HG03139 (cell line): ENCODE data around the gene SERINC3.
"Not testable (repeated sequence)": the region's sequence is repeated elsewhere in the genome, so short reads cannot be mapped to it uniquely, and the experiment has no call there.

Source experiments
- ATAC-seq: cut with Tn5 transposase; IDR thresholded peaks from one replicate; pipeline ENCODE4 v1.9.1; 2021; ENCODE audit not compliant: unreplicated experiment

SERINC3 gene

DNA sequence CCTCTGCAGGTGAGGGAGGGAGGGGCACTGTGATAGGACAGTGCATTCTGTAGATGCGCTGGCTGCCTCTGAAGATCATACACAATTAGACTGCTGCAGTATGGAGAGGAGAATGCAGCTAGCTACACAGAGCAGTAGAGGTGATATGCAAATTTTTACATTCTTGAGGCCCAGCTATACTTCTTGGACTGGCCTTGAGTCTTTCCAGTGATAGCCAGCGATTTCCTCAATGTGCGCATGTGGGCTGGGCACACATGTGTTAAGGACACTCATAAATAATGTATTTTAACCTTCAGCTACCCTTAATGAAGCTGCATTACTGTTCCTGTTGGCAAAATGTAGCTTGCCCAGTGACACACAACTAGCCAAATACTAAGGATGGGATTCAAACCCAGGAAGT, 27.2 kb downstream of the SERINC3 start:
- ATAC-seq: no peak

DNA sequence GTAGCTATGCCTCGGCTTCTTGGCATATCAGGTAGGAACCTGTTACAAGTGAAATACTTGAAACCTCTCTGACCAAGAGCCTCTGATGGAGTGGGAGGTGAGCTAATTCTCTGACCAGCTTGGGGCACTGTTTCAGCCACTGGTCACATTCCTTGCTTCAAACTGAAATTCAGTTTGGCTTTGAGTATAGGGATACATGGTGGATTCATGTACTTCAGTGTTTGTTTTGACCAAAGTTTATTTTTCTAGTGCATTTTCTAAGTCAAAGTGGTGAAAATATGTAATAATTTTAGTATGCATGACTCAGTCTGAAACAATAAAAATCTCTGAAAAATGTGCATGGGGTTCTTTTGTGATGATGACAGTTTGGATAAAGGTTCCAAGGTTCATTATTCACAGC, 27.6 kb downstream of the SERINC3 start:
- ATAC-seq: no peak

DNA sequence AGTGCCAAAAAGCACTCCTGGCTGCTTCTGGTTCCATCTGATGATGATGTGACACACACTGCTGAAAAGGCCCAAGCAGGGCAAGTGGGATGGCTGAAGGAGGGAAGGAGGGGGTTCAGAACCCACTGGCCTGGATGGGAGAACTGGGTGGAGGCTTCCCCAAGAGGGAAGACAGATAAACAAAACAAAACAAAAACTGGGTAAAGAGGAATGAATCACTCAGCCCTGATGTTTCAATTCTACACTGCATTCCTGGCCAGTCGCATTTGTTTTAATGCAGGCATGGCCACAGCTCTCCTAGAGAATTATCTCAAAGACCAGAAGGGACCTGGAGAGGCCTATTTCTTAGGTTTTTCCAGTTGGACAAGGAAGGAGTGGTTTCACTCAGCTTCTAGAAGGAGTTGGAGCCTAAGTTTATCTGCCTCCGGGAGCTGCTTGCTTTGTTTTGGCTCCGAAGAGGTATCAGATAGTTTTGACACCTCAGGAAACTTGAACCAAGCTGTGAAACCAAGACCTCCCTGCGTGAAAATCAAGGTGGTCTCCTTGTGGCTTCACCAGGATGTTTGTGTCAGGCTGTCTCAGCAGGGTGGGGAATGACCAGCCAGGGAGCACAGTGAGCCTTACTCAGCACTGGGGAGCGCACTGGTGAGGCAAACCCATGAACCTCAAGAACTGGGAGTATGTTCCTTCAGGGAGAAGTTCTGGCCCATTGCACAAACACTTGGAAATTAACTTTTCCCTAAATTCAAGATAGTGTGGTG, 30.1 kb downstream of the SERINC3 start:
- ATAC-seq: no peak

DNA sequence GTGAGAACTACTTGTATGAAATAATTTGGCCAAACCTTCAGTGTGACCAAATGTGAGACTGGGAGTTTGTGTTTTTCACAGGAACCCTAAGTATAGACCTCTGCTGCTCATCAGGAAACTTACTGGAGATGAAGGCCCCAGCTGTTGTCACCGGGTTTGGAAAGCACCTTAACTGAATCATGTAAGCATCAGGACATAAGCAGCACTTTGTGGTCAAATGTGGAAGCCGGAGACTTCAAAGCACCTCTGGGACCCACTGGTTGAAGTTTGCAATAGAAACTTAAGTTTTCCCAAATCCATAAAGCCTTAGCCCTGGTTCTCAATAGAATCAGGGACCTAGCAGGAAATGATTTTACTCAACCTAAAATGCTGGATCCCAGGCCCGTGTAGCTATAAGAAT, 31.9 kb downstream of the SERINC3 start:
- no peak for ATAC-seq

DNA sequence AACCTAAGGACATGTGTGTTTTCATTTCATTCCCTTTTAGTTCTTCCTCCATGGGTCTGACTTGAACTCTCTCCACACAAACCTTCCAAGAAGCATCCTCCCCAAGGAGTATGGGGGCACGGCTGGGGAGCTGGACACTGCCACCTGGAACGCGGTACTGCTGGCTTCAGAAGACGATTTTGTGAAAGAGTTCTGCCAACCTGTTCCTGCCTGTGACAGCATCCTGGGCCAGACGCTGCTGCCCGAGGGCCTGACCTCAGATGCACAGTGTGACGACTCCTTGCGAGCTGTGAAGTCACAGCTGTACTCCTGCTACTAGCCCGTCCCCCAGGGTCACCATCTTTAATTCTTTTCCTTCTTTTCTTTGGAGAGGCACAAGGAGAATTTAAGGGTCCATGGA, 32.6 kb downstream of the SERINC3 start:
- ATAC-seq: no peak

DNA sequence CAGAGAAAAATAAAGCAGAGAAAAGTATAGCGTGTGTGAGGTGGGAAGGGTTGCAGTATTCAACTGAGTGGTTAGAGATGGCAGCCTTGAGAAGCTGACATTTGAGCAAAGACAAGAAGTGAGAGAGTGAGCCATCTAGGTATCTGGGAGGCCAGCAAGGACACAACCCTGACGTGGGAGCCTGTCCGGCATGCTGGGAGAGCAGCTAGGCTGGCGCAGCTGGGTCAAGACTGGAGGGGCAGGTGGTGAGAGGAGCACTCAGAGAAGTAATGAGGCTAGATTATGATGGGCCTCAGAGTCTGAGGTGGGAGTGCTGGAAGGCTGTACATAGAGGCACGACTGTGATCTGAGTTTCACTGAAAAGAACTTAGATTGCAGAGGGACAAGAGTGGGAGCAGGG, 33.3 kb downstream of the SERINC3 start:
- ATAC-seq: no peak

DNA sequence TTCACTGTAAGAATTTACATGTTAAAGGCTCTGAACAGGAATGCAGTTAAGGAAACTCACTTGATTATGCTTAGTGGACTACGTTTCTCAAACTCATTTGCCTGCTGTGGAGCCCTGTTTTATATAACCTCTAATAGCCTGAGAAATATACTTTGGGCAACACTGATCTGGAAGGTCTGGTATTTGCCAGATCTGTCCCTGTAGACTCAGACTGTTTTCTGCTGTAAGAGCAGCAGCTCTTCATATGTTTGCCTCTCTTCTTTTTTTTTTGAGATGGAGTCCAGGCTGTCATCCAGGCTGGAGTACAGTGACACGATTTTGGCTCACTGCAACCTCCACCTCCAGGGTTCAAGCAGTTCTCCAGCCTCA, 36.1 kb downstream of the SERINC3 start:
- ATAC-seq: no peak

DNA sequence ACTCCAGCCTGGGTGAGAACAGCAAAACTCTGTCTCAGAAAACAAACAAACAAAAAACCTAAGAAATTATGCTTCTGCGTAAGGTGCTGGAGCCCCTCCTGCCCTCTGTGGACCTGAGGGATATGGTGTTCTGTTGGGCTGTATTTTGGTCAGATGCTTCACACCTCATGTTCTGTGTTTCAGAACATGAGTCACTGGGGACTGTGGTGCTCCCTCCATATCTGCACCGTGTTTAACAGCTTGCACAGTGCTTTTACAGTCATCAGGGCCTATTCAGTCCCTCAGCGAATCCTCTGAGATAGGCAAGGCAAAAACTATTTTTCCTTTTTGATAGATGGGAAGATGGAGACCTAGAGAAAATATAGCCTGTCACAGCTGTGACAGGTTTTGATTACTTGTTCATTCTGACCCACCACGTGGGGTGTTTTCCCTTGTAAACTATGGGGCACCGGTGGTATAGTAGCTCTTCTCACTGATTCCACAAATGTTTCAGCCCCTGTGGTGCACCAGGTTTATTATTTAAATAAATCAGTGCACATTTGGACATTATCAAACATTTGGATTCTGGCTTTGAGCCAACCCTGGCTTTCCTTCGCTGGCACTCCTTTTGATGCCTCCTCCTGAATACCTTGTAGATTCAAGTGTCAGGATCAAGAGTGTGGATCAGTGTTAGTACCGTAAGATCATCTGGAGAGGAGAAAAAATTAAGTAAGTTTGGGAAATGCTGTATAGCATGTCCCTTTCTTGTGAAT, 36.6 kb downstream of the SERINC3 start:
- no peak for ATAC-seq

DNA sequence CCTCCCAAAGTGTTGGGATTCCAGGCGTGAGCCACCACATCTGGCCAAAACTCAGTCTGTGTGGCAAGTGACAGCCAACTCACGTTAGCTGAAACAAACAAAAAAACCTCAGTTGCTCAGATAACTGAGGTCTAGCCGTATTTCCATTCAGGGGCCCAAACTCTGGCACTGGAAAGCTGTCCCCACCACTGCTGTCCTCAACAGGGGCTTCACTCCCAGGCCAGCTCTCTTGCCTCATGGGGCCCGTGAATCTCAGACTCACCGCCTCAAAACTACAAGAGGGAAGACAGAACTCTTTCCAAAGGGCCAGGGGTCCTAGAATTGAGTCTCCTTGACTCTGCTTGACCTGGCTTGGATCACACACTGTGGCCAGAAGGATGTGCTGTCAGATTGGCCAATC, 38.8 kb downstream of the SERINC3 start:
- ATAC-seq: no peak

DNA sequence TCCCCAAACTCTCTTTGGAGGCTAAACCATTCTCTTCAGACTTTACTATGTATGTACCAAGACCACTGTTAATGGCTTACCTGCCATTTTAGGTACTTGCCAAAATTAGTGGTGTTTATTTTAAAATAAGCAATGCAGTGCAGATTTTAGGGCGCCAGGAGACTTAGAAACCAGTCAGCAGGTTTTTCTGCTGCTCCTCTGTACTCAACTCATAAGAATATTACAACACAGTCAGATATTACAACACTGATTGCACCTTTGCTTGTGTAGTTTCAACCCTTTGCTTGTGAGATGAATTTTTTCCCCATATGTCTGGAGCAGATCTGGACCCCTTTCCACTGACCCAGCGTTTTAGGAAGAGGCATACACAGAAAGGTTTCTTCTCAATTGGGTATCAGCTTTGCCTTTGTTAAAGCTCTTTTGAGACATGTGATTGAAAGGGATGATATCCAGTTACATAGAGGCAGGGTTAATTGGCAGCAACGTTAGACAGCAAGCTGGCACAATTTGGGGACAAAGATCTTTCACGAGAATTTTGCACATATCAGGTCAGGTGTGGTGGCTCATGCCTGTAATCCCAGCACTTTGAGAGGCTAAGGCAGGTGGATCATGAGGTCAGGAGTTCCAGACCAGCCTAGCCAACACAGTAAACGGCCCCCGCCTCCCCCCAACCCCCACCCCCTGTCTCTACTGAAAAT, 40.0 kb downstream of the SERINC3 start:
- no peak for ATAC-seq

DNA sequence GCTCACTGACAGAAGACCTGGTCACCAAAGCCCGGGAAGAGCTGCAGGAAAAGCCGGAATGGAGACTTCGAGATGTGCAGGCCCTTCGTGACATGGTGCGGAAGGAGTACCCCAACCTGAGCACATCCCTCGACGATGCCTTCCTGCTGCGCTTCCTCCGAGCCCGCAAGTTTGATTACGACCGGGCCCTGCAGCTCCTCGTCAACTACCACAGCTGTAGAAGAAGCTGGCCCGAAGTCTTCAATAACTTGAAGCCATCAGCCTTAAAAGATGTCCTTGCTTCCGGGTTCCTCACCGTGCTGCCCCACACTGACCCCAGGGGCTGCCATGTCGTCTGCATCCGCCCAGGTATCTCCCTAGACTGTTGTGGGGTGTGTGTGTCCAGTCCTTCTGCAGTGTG, 41.8 kb downstream of the SERINC3 start:
- no peak for ATAC-seq

DNA sequence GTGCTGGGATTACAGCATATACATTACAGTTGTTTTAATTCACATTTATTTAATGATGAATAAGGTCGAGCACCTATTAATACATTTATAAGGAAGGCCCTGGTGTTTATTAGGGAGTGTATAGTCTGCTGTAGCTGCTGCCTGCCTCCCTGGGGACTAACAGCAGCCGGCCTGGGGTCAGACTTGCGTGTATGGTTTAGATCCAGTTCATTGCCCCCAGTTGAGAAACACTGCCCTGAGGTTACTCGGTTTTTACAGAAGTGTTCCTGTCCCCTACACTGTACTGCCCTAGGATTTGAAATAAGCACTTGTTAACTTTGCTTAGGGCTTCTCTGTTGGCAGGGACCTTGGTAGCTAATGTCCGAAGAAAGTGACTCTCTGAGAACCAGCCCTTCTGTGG, 42.2 kb downstream of the SERINC3 start:
- ATAC-seq: no peak

DNA sequence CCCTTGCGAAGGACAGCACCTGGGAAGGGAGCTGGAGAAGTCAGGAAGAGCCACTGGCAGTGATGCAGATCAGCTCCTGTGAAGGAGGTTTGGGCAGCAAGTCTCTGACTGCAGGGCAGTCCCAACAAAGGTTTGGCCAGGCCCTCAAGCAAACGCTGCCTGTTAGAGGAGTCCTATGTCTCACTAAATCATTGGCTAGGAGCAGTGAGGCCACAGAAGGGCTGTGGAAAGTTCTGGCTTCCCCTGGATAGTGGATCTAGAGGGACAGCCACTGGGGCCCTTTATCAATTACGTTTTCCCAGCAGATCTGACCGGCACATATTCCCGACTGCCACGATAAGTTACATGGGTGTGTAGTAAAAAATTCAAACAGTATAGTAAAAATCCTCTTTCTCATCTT, 43.7 kb downstream of the SERINC3 start:
- ATAC-seq: no peak

DNA sequence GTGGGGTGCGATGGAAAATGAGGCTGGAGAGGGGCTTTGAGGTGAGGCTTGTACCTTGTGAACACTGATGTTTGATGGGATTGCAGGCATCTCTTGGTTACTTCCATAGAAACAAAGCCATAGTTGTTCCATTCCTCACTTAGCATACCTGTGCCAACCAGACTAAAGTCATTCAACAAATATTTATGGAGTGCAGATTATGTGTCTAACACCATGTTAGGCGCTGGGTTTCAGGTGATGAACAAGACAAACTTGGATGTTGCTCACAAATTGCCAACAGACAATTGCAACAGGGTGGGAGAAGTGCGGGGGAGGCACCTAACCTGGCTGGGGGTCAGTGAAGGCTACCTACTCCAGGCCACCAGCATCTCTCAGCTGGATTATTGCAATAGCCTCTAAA, 44.7 kb downstream of the SERINC3 start:
- ATAC-seq: no peak

DNA sequence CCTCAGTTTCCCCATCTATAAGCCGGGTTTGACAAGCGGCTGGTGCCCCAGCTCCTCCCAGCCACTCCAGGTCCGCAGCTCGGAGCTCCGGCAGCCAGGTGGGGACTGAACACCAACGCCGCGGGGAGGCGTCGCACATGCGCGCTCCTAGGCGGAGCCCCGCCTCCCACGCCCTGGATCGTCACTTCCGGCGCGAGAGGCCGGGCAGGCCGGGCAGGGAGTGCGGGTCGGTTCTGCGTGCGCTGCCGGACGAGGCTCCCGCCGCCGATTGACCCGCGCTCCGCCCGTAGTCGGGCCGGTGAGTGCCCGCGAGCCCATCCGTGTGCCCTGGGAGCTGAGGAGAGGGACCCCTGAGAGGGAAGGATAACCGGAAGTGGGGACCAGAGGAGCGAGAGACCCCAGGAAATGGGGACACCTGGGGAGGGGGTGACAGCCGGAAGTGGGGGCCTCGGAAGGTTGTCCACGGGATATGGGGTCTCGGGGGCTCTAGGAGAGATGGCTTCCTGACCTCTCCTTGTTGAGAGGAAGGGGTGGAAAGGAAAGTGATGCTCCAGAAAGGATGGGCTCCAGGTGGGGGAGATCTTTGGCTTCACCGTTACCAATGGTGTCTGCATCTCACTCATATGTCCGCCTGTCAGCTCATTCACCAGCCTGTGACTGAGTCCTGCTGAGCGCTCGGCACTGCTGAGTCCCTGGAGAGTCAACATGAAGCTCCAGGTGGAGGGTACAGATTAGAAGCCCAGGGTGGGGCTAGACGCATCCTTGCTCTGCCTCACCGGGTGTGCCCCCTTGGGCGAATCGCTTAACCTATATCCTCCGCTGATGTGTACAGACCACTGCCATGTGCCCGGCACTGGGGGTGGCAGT, 45.9 kb downstream of the SERINC3 start, which contains the start of gene TTPAL:
TTPAL (plus strand) TSS at position 181 of the 867 bp plus-strand sequence. CDS start 4,126 bp downstream, outside the sequence.
- peak; percentile 91 for ATAC-seq

DNA sequence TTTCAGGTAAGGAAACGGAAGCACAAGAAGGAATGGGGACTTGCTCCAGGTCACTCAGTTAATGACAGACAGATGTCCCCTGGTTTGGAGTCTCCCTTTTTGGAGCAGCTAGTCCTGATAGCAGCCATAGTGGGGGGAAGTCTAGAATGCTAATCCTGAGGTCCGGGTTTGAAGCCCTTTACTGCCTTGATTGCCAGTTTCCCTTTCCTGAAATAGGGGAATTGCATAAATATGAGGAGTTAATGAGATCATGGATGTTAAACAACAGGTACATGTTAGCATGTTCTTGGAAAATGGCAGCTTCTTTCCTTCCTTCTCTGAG, 46.5 kb downstream of the SERINC3 start:
- ATAC-seq: no peak

DNA sequence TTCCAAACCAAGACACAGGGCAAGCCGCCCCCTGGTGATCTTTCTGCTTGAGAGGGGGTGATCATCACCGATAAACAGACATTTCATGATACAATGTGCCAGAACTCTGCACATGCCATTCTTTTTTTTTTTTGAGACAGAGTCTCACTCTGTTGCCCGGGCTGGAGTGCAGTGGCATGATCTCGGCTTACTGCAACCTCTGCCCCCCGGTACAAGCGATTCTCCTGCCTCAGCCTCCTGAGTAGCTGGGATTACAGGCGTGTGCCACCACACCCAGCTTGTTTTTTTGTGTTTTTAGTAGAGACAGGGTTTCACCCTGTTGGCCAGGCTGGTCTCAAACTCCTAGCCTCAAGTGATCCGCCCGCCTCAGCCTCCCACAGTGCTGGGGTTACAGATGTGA, 49.6 kb downstream of the SERINC3 start:
- not testable (repeated sequence) for ATAC-seq

DNA sequence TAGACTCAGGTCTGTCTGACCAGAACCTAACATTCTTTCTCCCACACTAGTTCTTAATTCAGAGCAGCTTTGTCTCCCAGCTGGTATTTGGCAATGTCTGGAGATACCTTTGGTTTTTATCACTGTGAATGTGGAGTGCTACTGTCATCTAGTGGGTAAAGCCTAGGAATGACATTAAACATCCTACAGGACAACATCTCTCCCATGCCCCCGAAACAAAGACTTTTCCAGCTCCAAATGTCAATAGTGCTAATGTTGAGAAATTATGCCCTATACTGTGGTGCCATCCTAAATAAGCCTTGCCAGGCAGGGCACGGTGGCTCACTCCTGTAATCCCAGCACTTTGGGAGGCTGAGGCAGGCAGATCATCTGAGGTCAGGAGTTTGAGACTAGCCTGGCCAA, 50.4 kb downstream of the SERINC3 start:
- ATAC-seq: no peak

DNA sequence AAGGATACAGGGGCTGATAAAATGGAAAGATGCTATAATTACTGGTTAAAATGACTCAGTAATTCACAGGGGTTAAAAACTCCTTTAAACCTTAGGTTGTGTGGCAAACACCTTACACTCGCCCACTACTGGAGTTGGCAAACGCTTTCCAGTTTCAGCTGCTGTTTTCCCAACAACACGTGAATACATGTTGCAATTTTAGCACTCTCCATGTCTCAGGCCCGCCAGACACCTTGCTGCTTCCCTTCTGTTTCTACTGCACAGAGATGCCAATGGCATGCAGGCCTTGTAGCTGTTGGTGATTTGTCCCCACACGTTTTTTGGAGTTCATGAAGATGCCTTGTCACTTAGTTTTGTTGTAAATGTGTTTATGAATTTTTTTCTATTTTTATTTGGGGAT, 51.5 kb downstream of the SERINC3 start:
- no peak for ATAC-seq

DNA sequence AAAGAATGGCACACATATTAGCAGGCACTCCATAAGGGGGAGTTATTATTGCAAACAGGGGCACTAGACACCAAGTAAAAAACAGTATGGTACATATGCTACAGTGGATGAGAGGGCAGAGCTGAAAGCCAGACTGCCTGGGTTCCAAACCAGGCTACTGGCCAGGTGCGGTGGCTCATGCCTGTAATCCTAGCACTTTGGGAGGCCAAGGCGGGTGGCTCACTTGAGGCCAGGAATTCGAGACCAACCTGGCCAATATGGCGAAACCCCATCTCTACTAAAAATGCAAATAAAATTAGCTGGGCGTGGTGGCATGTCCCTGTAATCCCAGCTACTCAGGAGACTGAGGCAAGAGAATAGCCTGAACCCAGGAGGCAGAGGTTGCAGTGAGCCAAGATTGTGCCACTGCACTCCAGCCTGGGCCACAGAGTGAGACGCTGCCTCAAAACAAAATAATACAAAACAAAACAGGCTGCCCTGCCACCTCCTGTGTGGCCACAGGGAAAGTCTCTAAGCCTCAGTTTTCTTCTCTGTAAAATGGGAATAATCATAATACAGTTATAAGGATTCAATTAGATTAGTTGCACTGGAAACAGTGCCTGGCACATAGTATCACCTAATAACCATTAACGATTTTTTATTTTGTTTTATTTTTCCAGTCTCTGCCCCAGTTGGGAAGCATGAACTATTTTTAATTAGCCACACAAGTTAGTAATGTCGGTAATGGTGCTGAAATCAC, 53.7 kb downstream of the SERINC3 start:
- ATAC-seq: no peak
